ENCODE measurements around the gene NUP155. TPM values are rescaled to one million over a fixed set of nuclear protein-coding genes. Genes with fewer than 3 reads are reported as not detected.
A peak's percentile ranks its signal among the peaks of the same experiment; 100 is the strongest.
"Not testable (repeated sequence)": the region's sequence is repeated elsewhere in the genome, so short reads cannot be mapped to it uniquely, and the experiment has no call there.

Gene NUP155
- total RNA-seq, 4 donors from 2014 or later, result 10.3 to 11.4 (median 10.5) TPM

GRCh38 chr5:37396352-37396751, 25.4 kb upstream of the NUP155 start:
- intact Hi-C loops (cut with DNase I; ENCODE audit: low total_unique reads), result no loop called here
- Histone ChIP-seq H3K4me3 (no peak overlapping the region), H3K27me3 (no peaks in the 10 kb centered on the region), H3K27ac (no peak overlapping the region), H3K36me3 (peaks cover 0 to 74% of the 10 kb centered on the region in 2 donors), H3K4me1 (no peaks in the 10 kb centered on the region), H3K9me3 (no peaks in the 10 kb centered on the region)
- no peak for DNase-seq
- in situ Hi-C loops (cut with MboI; ENCODE audit: low sequenced_read_pairs in 4 of 4), result no loop called here
- TF ChIP-seq CTCF (IDR thresholded peaks at IDR 0.05 in 4 of 5, conservative IDR thresholded peaks at IDR 0.05 in 1 of 5), result no peak
- TF ChIP-seq POLR2A (IDR thresholded peaks at IDR 0.05), result no peak
- ATAC-seq, result no peak

- Histone ChIP-seq H3K27ac (no peak overlapping the region), H3K9me3 (no peaks in the 10 kb centered on the region), H3K36me3 (peaks cover 0 to 41% of the 10 kb centered on the region in 2 donors), H3K4me3 (no peak overlapping the region), H3K4me1 (no peaks in the 10 kb centered on the region), H3K27me3 (no peaks in the 10 kb centered on the region)
- TF ChIP-seq CTCF (IDR thresholded peaks at IDR 0.05 in 4 of 5, conservative IDR thresholded peaks at IDR 0.05 in 1 of 5) (no peak), POLR2A (IDR thresholded peaks at IDR 0.05) (no peak)
- ATAC-seq (no peak), DNase-seq (no peak)
- in situ Hi-C loops (cut with MboI; ENCODE audit: low sequenced_read_pairs in 4 of 4), result no loop called here
- intact Hi-C loops (cut with DNase I; ENCODE audit: low total_unique reads), result no loop called here
Measured at GRCh38 chr5:37391591-37391990, 20.7 kb upstream of the NUP155 start.

- intact Hi-C loops (cut with DNase I; ENCODE audit: low total_unique reads), result loop anchor here (1.0 to 10.0 kb wide), 2 partner anchors 8 to 1224 kb away; partner anchors contain the start of genes LMBRD2, NUP155 and SKP2
- in situ Hi-C loops (cut with MboI; ENCODE audit: low sequenced_read_pairs in 4 of 4); H3K9me3 ChIP-seq; H3K27me3 ChIP-seq: not testable (repeated sequence)
- peak; percentile 98 to 99 for ATAC-seq
- H3K4me3 ChIP-seq, result peak within 1 kb of the TSS; percentile 80 to 100 (median 88)
- peaks cover 0 to 30% of the 10 kb centered on the region in 2 donors for H3K36me3 ChIP-seq
- H3K27ac ChIP-seq, result peak within 1 kb of the TSS; percentile 78 to 86 (median 85)
- peak; percentile 75 to 84 for DNase-seq
- TF ChIP-seq CTCF (IDR thresholded peaks at IDR 0.05 in 4 of 5, conservative IDR thresholded peaks at IDR 0.05 in 1 of 5), result peak; percentile 29 to 75 (median 55)
- peaks cover 16% of the 10 kb centered on the region in 2 donors for H3K4me1 ChIP-seq
Measured at GRCh38 chr5:37379100-37379628, 8.3 kb upstream of the NUP155 start, which contains the start of gene WDR70. WDR70 (plus strand) TSS chr5:37379318; CDS start chr5:37379368, 50 bp downstream.

- DNase-seq; in situ Hi-C loops (cut with MboI; ENCODE audit: low sequenced_read_pairs in 4 of 4); H3K4me3 ChIP-seq; H3K27me3 ChIP-seq; H3K27ac ChIP-seq; H3K9me3 ChIP-seq; ATAC-seq: not testable (repeated sequence)
- peaks cover 16% of the 10 kb centered on the region in 2 donors for H3K4me1 ChIP-seq
- H3K36me3 ChIP-seq, result peaks cover 0 to 19% of the 10 kb centered on the region in 2 donors
- intact Hi-C loops (cut with DNase I; ENCODE audit: low total_unique reads), result loop anchor here (10.0 kb wide), 1 partner anchor 1223 kb away; the partner anchor contains the start of genes LMBRD2 and SKP2
Measured at GRCh38 chr5:37378066-37378465, 7.2 kb upstream of the NUP155 start.

- H3K36me3 ChIP-seq, result no peaks in the 10 kb centered on the region
- H3K27ac ChIP-seq, result no peak overlapping the region
- TF ChIP-seq CTCF (IDR thresholded peaks at IDR 0.05 in 4 of 5, conservative IDR thresholded peaks at IDR 0.05 in 1 of 5) (no peak), POLR2A (IDR thresholded peaks at IDR 0.05) (no peak)
- no peaks in the 10 kb centered on the region for H3K27me3 ChIP-seq
- DNase-seq (no peak), ATAC-seq (no peak)
- H3K9me3 ChIP-seq, result no peaks in the 10 kb centered on the region
- in situ Hi-C loops (cut with MboI; ENCODE audit: low sequenced_read_pairs in 4 of 4), result no loop called here
- intact Hi-C loops (cut with DNase I; ENCODE audit: low total_unique reads), result loop anchor here (10.0 kb wide), 1 partner anchor 1220 kb away; the partner anchor contains the start of genes LMBRD2 and SKP2
- H3K4me3 ChIP-seq, result no peak overlapping the region
- H3K4me1 ChIP-seq, result peaks cover 9 to 11% of the 10 kb centered on the region in 2 donors
Measured at GRCh38 chr5:37375091-37375490, 4.2 kb upstream of the NUP155 start.

Measured in gastrocnemius medialis (tissue), 4 donors.